Lung microvascular endothelial cell (primary cell): Measurements from ENCODE around the gene TXN. TPM values are rescaled to one million over a fixed set of nuclear protein-coding genes. Genes with fewer than 3 reads are reported as not detected.
"Not testable (repeated sequence)": the region's sequence is repeated elsewhere in the genome, so short reads cannot be mapped to it uniquely, and the experiment has no call there.

Experiments used
- DNase-seq, 2 donors: peaks; one replicate each; pipeline versions ENCODE4 v3.0.0 to v3.0.0-alpha.2; 2010; ENCODE audit warnings: low read depth in 2 of 2
- total RNA-seq: library from RNA; depleted of rRNA; stranded (reverse); fragments of >200 nt; gene quantifications from 2 replicates; pipeline ENCODE4 v1.2.1, GENCODE V29; 2014

TXN gene
- total RNA-seq, 1 donor from 2014 or later = 168 TPM

- no peak for DNase-seq
Observed at GRCh38 chr9:110213413-110214044, 42.8 kb downstream of the TXN start.

- no peak for DNase-seq
Observed at GRCh38 chr9:110208031-110208430, 48.3 kb downstream of the TXN start, which contains the start of gene C9orf152. Gene C9orf152, minus strand, starts transcription at chr9:110208159. Its CDS starts 580 bp downstream, at chr9:110207579.

- no peak for DNase-seq
Observed at GRCh38 chr9:110207071-110207641, 49.2 kb downstream of the TXN start.

GRCh38 chr9:110206389-110206788 lies 49.9 kb downstream of the TXN start:
- no peak for DNase-seq

- DNase-seq = not testable (repeated sequence)
Observed at GRCh38 chr9:110205612-110206011, 50.7 kb downstream of the TXN start.

- DNase-seq = no peak
Observed at GRCh38 chr9:110202232-110202631, 54.1 kb downstream of the TXN start.

- no peak for DNase-seq
Observed at GRCh38 chr9:110199643-110200042, 56.7 kb downstream of the TXN start.

GRCh38 chr9:110198357-110198756 lies 58.0 kb downstream of the TXN start:
- no peak for DNase-seq

- peak; percentile 22 to 45 for DNase-seq
Observed at GRCh38 chr9:110197330-110198187, 58.7 kb downstream of the TXN start.

GRCh38 chr9:110196084-110196499 lies 60.2 kb downstream of the TXN start:
- not testable (repeated sequence) for DNase-seq

Other genes with a start within 250 kb of the TXN start
- gene C9orf152, start 48.3 kb downstream of the TXN start, total RNA-seq = not detected in 2 replicates
- not detected in 2 replicates for gene TXNDC8, start 81.4 kb upstream of the TXN start, total RNA-seq